Stomach (tissue), 9 donors: ENCODE measurements around the gene TNFRSF25. TPM values are rescaled to one million over a fixed set of nuclear protein-coding genes. Genes with fewer than 3 reads are reported as not detected.

Experiments used
- DNase-seq, 2 donors: peaks; one replicate each; pipeline versions ENCODE4 v3.0.0 to v3.0.0-alpha.2; 2013 to 2019
- H3K27ac ChIP-seq, 5 donors: fragments of 200-600 bp in 4 of 5; sonication (generic) in 4 of 5; one replicate each; pipeline ENCODE4 v1.5.1; 2013 to 2019; ENCODE audit warnings: mild to moderate bottlenecking in 1 of 5, moderate library complexity in 1 of 5
- H3K27me3 ChIP-seq, 3 donors: fragments of 200-600 bp; sonication (generic); one replicate each; pipeline ENCODE4 v1.5.1; 2017 to 2019; ENCODE audit warnings: mixed run types in 1 of 3
- H3K36me3 ChIP-seq, 4 donors: fragments of 200-600 bp; sonication (generic); 1 replicate in 3 of 4; 2 replicates in 1 of 4; pipeline ENCODE4 v1.5.1; 2016 to 2019
- H3K4me1 ChIP-seq, 4 donors: fragments of 200-600 bp; sonication (generic); one replicate each; pipeline ENCODE4 v1.5.1; 2016 to 2019
- H3K4me3 ChIP-seq, 4 donors: fragments of 200-600 bp; sonication (generic) in 3 of 4; one replicate each; pipeline ENCODE4 v1.5.1; 2016 to 2019; ENCODE audit warnings: mild to moderate bottlenecking in 1 of 4
- H3K9me3 ChIP-seq, 4 donors: fragments of 200-600 bp; sonication (generic); one replicate each; pipeline ENCODE4 v1.5.1; 2016 to 2019
- CTCF ChIP-seq, 7 experiments: fragments of 450-650 bp in 4 of 7; fragments of 200-600 bp in 3 of 7; sonication (generic) in 3 of 7; IDR thresholded peaks; one replicate each; pipeline ENCODE4 v1.5.1; 2016 to 2019; ENCODE audit warnings: antibody characterized with exemption in 7 of 7, control low read depth in 2 of 7, mild to moderate bottlenecking in 1 of 7
- EP300 ChIP-seq: sonication (generic); formaldehyde crosslinking; IDR thresholded peaks from one replicate; pipeline ENCODE4 v1.6.1; 2017; ENCODE audit warnings: antibody characterized with exemption
- POLR2A ChIP-seq, 4 donors: fragments of 450-650 bp; IDR thresholded peaks; one replicate each; pipeline ENCODE4 v1.6.1; 2016; ENCODE audit warnings: antibody characterized with exemption in 4 of 4, control low read depth in 2 of 4, mild to moderate bottlenecking in 1 of 4, moderate library complexity in 1 of 4
- POLR2AphosphoS5 ChIP-seq, 3 donors: sonication (generic); formaldehyde crosslinking; IDR thresholded peaks; one replicate each; pipeline ENCODE4 v1.6.1; 2016; ENCODE audit warnings: antibody characterized with exemption in 3 of 3
- WGBS, 5 donors: extraction: QIAGEN DNeasy Blood & Tissue Kit in 3 of 5; methylation state at CpG; one replicate each; pipeline versions ENCODE4 v1.1.5 to v1.1.7; 2013 to 2018; 5-methylcytosine and 5-hydroxymethylcytosine counted together
- intact Hi-C: fragments of 100-400 bp; cut with DNase I; formaldehyde crosslinking; loops from one replicate; pipeline ENCODE4 v1.15.1; 2023; ENCODE audit warnings: low total_unique reads
- polyA plus RNA-seq, 3 donors: library from polyadenylated mRNA; stranded (reverse); fragments of 200-250 nt; gene quantifications; one replicate each; pipeline ENCODE4 v1.2.3, GENCODE V29; 2013
- total RNA-seq, 5 donors: library from RNA; depleted of rRNA; stranded (reverse); fragments of >200 nt; gene quantifications; one replicate each; pipeline versions ENCODE4 v1.1.0 to v1.2.3, GENCODE V29; 2014 to 2016
- donor health status: healthy with polysubstance abuse.
- donor health status: Bipolar disorder and iron deficiency.
- donor health status: healthy.

Gene TNFRSF25
- total and polyA plus RNA-seq, 8 donors, result 2.7 to 215 (median 15.2) TPM

- no peaks in the 10 kb centered on the region for H3K36me3 ChIP-seq
- peaks cover 31 to 57% (median 53%) of the 10 kb centered on the region in 4 donors for H3K4me1 ChIP-seq
- H3K4me3 ChIP-seq, result no peak overlapping the region
- H3K27ac ChIP-seq, result no peak overlapping the region
- H3K27me3 ChIP-seq, result peaks cover 21 to 100% (median 83%) of the 10 kb centered on the region in 3 donors
- H3K9me3 ChIP-seq, result no peaks in the 10 kb centered on the region
- TF ChIP-seq POLR2A (IDR thresholded peaks at IDR 0.05), result no peak
- TF ChIP-seq EP300, result no peak
- no peak for TF ChIP-seq CTCF (IDR thresholded peaks at IDR 0.05)
- no peak for TF ChIP-seq POLR2AphosphoS5 (IDR thresholded peaks at IDR 0.05)
- intact Hi-C loops, result no loop called here
- DNase-seq, result no peak
- WGBS, 5 donors, result 64 to 83% (median 76%) methylated on average over 5 to 6 of the region's 6 CpGs
Measured at GRCh38 chr1:6425658-6426057, 40.3 kb downstream of the TNFRSF25 start.

GRCh38 chr1:6424619-6425593, 41.1 kb downstream of the TNFRSF25 start, which contains the start of gene ESPN:
Gene ESPN, plus strand, starts transcription at chr1:6424776. Its CDS starts 180 bp downstream, at chr1:6424956.
- no peaks in the 10 kb centered on the region for H3K36me3 ChIP-seq
- TF ChIP-seq POLR2AphosphoS5 (IDR thresholded peaks at IDR 0.05) (no peak), POLR2A (IDR thresholded peaks at IDR 0.05) (no peak), CTCF (IDR thresholded peaks at IDR 0.05) (no peak), EP300 (no peak)
- no peaks in the 10 kb centered on the region for H3K9me3 ChIP-seq
- intact Hi-C loops, result no loop called here
- peaks cover 39 to 65% (median 59%) of the 10 kb centered on the region in 4 donors for H3K4me1 ChIP-seq
- peak in 1 of 2 donors; percentile 43 for DNase-seq
- H3K4me3 ChIP-seq, result peak within 1 kb of the TSS; percentile 25 to 41 (median 28)
- no peak within 1 kb of the TSS for H3K27ac ChIP-seq
- WGBS, 5 donors, result 2 to 11% (median 5%) methylated on average over 5 to 97 of the region's 99 CpGs
- H3K27me3 ChIP-seq, result peaks cover 21 to 100% (median 88%) of the 10 kb centered on the region in 3 donors

- Histone ChIP-seq H3K9me3 (no peaks in the 10 kb centered on the region), H3K4me3 (peak overlapping the region in 3 of 4 donors; percentile 26 to 41 (median 31)), H3K4me1 (peaks cover 47 to 73% (median 67%) of the 10 kb centered on the region in 4 donors), H3K27ac (no peak overlapping the region), H3K27me3 (peaks cover 27 to 100% (median 92%) of the 10 kb centered on the region in 3 donors), H3K36me3 (no peaks in the 10 kb centered on the region)
- DNase-seq, result no peak
- 5 to 9% (median 6%) methylated on average over 33 to 35 of the region's 35 CpGs for WGBS, 5 donors
- intact Hi-C loops, result no loop called here
- TF ChIP-seq CTCF (IDR thresholded peaks at IDR 0.05) (no peak), POLR2A (IDR thresholded peaks at IDR 0.05) (no peak), POLR2AphosphoS5 (IDR thresholded peaks at IDR 0.05) (no peak), EP300 (no peak)
Measured at GRCh38 chr1:6424000-6424565, 41.9 kb downstream of the TNFRSF25 start.

GRCh38 chr1:6423321-6423999, 42.5 kb downstream of the TNFRSF25 start:
- Histone ChIP-seq H3K27me3 (peaks cover 34 to 100% (median 94%) of the 10 kb centered on the region in 3 donors), H3K27ac (no peak overlapping the region), H3K36me3 (no peaks in the 10 kb centered on the region), H3K4me3 (peak overlapping the region in 2 of 4 donors; percentile 4 to 31), H3K9me3 (no peaks in the 10 kb centered on the region), H3K4me1 (peaks cover 53 to 79% (median 74%) of the 10 kb centered on the region in 4 donors)
- peak; percentile 83 to 84 for DNase-seq
- intact Hi-C loops, result no loop called here
- TF ChIP-seq EP300, result no peak
- TF ChIP-seq POLR2A (IDR thresholded peaks at IDR 0.05), result no peak
- TF ChIP-seq CTCF (IDR thresholded peaks at IDR 0.05), result peak in 5 of 7 experiments; percentile 42 to 74 (median 57)
- TF ChIP-seq POLR2AphosphoS5 (IDR thresholded peaks at IDR 0.05), result peak in 1 of 3 donors; percentile 22
- 1 to 11% (median 5%) methylated on average over 15 to 24 of the region's 24 CpGs for WGBS, 5 donors
